HG03565 (cell line): Measurements from ENCODE around the gene CELF4.

Experiments used
- ATAC-seq: cut with Tn5 transposase; IDR thresholded peaks from one replicate; pipeline ENCODE4 v1.9.1; 2021; ENCODE audit warnings: mild to moderate bottlenecking, moderate library complexity; ENCODE audit not compliant: unreplicated experiment

Gene CELF4

GRCh38 chr18:37330173-37330572, 235.4 kb downstream of the CELF4 start:
- ATAC-seq, result no peak

GRCh38 chr18:37328946-37329719, 236.5 kb downstream of the CELF4 start:
- no peak for ATAC-seq

- ATAC-seq, result no peak
These were observed 238.5 kb downstream of the CELF4 start for GRCh38 chr18:37327063-37327577.

GRCh38 chr18:37322492-37323035, 243.0 kb downstream of the CELF4 start:
- ATAC-seq, result no peak

DNA sequence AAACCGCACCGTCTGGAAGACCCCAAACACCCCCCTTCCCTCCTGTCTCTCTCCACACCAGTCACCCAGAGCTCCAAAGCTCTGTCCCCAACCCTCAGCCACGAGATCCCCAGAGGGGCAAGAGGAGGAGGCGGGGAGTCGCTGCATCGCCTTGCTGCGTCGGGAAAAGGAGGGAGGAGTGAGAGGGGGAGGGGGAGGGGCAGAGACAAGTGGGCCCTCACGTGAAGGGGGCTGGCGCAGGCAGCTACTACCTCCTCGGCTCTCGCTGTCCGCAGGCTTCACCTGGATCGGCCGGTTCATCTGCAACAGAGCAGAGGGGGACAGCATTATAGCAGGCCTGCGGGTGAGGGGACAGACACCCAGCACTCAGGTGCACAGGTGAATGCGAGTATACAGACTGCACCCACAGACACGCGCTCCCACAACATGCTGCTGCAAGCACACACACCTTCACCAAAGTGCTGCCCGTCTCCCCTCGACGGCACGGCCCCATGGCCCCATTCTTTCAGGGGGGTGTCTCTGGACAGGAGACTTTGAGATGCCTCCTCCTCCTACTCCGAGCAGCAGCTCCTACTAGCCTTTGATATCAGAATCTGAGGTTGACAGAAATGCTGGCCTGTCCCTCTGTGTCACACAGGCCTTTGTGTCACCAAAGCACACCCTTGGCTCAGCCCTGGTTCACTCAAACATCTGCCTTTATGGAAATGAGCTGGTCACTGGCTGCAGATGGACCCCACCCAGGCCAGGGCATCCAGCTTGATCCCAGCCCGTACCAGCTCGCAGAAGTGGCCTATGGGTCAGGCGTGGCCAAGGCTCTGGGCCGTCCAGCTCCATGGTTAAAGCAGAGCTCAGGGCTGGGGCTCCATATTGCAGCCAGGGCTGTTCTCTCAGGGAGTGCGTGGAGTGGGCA, 243.8 kb downstream of the CELF4 start:
- no peak for ATAC-seq

- no peak for ATAC-seq
These were observed 245.3 kb downstream of the CELF4 start for GRCh38 chr18:37320317-37320716.

- ATAC-seq, result no peak
These were observed 246.9 kb downstream of the CELF4 start for GRCh38 chr18:37318360-37319355.

DNA sequence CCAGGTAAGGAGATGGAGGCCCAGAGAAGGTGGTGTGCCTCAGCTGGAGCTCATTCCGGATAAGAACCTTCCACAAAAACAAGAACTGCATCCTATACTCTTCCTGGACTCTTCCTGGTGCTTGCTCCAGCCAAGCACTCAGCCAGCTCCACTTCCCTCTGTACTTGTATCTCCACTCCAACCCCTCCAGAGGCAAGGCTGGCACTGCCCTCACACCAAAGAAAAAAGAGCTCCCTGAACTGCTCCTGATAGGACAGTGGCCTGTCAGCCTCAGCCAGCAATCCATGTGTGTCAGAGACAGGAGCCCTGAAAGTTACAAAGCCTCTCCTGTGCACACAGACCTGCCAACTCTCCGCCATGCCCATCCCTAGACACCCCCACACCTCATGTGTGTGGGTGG, 248.1 kb downstream of the CELF4 start:
- ATAC-seq, result no peak

DNA sequence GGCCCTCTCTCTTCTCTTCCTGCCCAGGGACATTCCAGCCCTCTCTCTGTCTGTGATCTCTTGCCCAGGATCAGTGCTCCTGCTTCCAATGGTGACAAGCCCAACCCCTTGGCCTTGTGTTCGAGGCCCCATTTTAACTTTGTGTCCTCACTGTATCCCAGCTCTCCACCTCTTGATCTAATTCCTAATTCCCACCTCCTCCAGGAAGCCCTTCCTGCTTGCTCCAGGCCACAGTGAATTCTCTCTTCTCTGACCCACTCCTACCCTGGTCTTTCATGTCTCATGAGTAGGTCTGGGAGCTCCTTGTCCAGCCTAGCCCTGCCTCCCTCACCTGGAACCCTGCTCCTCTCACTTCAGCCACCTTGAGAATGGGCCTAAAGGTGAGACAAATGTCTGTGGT, 249.1 kb downstream of the CELF4 start:
- ATAC-seq, result no peak

DNA sequence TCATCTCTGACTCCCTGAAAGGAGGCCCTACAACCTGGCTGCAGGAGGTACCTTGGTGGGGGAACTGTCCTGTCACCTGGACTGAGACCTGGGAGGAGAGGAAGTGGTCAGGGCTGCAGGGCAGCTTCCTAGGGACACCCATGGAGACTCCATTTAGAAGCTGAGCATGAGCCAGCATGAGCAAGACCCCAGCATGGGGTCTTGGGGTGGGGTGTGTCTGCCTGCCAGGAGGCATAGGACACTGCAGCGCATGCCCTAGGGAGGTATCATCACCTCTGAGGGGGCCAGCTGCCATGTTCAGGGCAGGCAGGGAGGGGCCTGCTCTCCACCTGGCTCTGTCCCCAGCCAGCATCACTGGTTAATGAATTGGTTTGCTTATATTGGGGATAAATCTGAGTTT, 249.7 kb downstream of the CELF4 start:
- no peak for ATAC-seq

DNA sequence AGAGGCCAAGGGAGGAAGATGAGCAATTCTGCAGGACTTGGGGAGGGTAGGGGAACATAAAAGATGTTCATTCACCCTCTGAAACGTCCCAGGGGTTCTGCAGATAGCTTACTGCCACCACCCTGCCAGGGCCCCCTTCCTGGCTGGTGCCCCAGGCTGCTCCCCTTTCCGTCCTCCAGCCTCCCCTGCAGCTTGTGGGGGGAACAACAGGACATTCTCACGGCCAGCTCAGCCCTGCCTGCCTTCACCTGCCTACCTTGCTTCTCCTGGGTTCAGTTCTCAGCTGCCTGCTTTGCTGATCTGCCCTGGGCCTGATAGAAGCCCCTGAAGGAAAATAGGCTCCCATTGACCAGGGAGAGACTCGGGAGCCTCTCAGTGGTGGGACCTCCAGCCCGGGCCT, 251.1 kb downstream of the CELF4 start:
- ATAC-seq, result no peak

DNA sequence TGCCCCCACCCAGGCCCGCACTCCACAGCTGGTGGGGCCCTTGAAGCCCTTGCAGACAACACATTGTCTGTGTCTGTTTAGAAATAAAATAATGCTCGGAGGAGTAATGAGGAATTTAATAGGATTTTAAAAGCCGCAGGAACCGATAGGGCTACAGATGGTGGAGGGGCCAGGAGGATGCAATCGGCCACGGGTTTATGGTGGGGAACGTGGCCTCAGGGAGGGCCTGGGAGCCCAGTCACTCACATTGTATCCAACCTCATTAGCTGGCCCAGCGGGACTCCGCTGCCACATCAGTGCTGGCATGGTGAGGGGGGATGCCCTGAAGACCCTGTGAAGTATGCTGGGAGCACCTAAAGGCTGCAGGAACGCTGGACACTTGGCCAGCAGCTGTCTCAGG, 252.0 kb downstream of the CELF4 start:
- ATAC-seq, result no peak

- ATAC-seq, result no peak
These were observed 255.7 kb downstream of the CELF4 start for GRCh38 chr18:37309861-37310260.

DNA sequence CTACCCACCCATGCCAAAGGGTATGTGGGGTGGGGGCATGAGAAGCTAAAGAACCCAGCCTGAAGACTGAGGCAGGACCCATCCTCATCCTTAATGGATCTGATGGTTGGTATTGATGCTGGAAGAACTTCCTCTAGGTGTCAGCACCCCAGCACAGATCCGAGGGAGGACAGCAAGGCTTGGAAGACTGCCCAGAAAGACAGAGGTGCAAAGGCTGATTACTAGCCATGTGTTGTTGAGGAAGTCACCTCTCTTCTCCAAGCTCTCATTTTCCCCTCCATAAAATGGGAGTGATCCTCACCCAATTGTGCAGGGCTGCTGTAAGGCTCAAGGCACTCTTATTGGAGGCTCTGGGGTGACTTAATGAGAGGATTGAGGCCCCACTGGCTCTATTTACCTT, 256.5 kb downstream of the CELF4 start:
- ATAC-seq, result no peak

- ATAC-seq, result no peak
These were observed 258.4 kb downstream of the CELF4 start for GRCh38 chr18:37307181-37307580.

- ATAC-seq, result no peak
These were observed 259.2 kb downstream of the CELF4 start for GRCh38 chr18:37306432-37306831.

DNA sequence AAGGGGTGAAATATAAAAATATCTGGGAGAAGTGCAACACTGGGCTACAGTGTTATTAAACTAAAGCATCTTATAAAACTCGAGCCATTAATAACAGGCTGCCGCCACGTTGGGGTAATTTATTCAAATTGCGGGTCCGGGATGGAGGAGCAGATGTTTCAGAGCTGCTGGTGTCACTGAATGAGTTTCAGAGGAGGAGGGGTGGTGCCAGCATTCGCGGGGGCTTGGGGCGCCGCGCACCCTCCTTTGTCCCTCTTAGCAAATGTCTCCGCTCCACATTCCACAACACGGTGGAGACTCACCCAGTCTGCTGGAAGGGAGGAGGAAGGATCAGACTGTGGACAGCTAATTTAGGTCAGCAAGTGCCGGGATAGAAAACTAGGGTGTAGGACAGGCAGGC, 260.5 kb downstream of the CELF4 start:
- no peak for ATAC-seq

- ATAC-seq, result no peak
These were observed 261.5 kb downstream of the CELF4 start for GRCh38 chr18:37304012-37304680.

GRCh38 chr18:37303009-37303408, 262.6 kb downstream of the CELF4 start:
- no peak for ATAC-seq

GRCh38 chr18:37302519-37302918, 263.1 kb downstream of the CELF4 start:
- ATAC-seq, result no peak
